Body of pancreas (tissue), 4 donors: Measurements from ENCODE around the gene MROH9.

Experiments used
- CTCF ChIP-seq, 7 experiments: fragments of 450-650 bp in 4 of 7; fragments of 200-600 bp in 3 of 7; sonication (generic) in 3 of 7; IDR thresholded peaks; one replicate each; pipeline ENCODE4 v1.5.1; 2016 to 2019; ENCODE audit warnings: antibody characterized with exemption in 7 of 7
- POLR2A ChIP-seq, 3 donors: fragments of 450-650 bp; IDR thresholded peaks; one replicate each; pipeline ENCODE4 v1.6.1; 2016; ENCODE audit warnings: antibody characterized with exemption in 3 of 3, mild to moderate bottlenecking in 2 of 3

GRCh38 chr1:170891872-170892271 lies 43.5 kb upstream of the MROH9 start:
- TF ChIP-seq CTCF (IDR thresholded peaks at IDR 0.05) = no peak
- no peak for TF ChIP-seq POLR2A (IDR thresholded peaks at IDR 0.05)
